ENCODE data around the gene MNS1. TPM values are rescaled to one million over a fixed set of nuclear protein-coding genes. Genes with fewer than 3 reads are reported as not detected.
A peak's percentile ranks its signal among the peaks of the same experiment; 100 is the strongest.

Gene MNS1
- total and polyA plus RNA-seq, 9 of the 15 experiments (the other 6 are each of a cell fraction or from before 2014, with no cell fraction given), result 1.1 to 10.3 (median 2.5) TPM

DNA sequence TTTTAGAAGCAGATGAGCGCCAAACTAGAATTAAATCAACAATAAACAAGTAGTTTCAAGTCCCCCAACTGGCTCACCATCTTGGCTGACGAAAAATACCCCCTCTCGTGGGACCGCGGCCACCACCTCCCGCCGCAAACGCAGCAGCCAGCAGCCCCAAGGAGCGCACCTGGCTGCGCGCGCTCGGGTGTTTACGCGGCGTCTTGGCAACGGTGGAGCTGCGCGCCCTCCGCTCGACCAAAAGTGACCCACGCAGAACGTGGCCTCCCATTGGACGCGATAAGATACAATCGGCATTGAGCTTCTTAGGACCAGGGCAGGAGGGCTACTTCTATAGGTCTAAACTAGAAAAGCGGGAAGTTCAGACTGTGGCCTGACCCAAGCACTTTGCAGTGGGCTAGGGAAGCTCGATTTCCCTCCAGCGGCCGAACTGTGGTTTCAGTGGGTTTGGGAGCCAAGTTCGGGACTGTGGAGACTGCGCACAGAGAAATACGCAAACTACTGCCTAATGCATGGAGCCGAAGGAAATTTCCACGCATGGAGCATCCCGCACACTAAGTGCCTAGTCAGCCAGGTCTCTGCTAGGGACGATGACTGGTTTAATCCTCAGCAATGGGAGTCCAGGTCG, at the start of gene MNS1 (continued):
- no peak for TF ChIP-seq ZNF609 (CRISPR knock-in tag; IDR thresholded peaks at IDR 0.05; ENCODE audit: borderline replicate concordance)
- TF ChIP-seq, protein P1, sequence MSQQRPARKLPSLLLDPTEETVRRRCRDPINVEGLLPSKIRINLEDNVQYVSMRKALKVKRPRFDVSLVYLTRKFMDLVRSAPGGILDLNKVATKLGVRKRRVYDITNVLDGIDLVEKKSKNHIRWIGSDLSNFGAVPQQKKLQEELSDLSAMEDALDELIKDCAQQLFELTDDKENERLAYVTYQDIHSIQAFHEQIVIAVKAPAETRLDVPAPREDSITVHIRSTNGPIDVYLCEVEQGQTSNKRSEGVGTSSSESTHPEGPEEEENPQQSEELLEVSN (IDR thresholded peaks at IDR 0.05; ENCODE audit: borderline replicate concordance in 1 of 2, extremely low read depth in 1 of 2, insufficient read depth in 1 of 2, insufficient read length in 1 of 2, low read depth in 1 of 2, low read length in 1 of 2, poor library complexity in 1 of 2, severe bottlenecking in 1 of 2), result peak; percentile 96 to 98
- TF ChIP-seq, protein P2, sequence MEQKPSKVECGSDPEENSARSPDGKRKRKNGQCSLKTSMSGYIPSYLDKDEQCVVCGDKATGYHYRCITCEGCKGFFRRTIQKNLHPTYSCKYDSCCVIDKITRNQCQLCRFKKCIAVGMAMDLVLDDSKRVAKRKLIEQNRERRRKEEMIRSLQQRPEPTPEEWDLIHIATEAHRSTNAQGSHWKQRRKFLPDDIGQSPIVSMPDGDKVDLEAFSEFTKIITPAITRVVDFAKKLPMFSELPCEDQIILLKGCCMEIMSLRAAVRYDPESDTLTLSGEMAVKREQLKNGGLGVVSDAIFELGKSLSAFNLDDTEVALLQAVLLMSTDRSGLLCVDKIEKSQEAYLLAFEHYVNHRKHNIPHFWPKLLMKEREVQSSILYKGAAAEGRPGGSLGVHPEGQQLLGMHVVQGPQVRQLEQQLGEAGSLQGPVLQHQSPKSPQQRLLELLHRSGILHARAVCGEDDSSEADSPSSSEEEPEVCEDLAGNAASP (IDR thresholded peaks at IDR 0.05), result no peak
- TF ChIP-seq MYNN (IDR thresholded peaks at IDR 0.05), result no peak
- no peak for TF ChIP-seq MYNN (CRISPR knock-in tag; IDR thresholded peaks at IDR 0.05)
- TF ChIP-seq GABPB1 (CRISPR knock-in tag; IDR thresholded peaks at IDR 0.05), result peak; percentile 53
- no peak for TF ChIP-seq KAT7 (CRISPR knock-in tag; IDR thresholded peaks at IDR 0.05; ENCODE audit: borderline replicate concordance)
- 0 out of 2 replicates have a peak, but pooled peaks have one; percentile 60 for TF ChIP-seq FOXK1 (CRISPR knock-in tag; IDR thresholded peaks at IDR 0.05; ENCODE audit: borderline replicate concordance)
- peak; percentile 89 for TF ChIP-seq MBD2 (IDR thresholded peaks at IDR 0.05; ENCODE audit: borderline replicate concordance, low read depth)
- TF ChIP-seq FOXJ2 (tag; IDR thresholded peaks at IDR 0.05), result peak; percentile 99
- peak; percentile 34 to 57; a peak in 1 of 4 replicates for TF ChIP-seq FOXK2 (conservative IDR thresholded peaks at IDR 0.05 in 1 of 2, IDR thresholded peaks at IDR 0.05 in 1 of 2; ENCODE audit: low read depth in 2 of 2)
- no peak for TF ChIP-seq NR2C1 (IDR thresholded peaks at IDR 0.05)
- 0 out of 2 replicates have a peak, but pooled peaks have one; percentile 24 for TF ChIP-seq NR2C1 (tag; IDR thresholded peaks at IDR 0.05)
- no peak for TF ChIP-seq NCOA4 (IDR thresholded peaks at IDR 0.05; ENCODE audit: partially characterized antibody)
- no peak for TF ChIP-seq KLF6 (CRISPR knock-in tag; IDR thresholded peaks at IDR 0.05; ENCODE audit: borderline replicate concordance)
- TF ChIP-seq ZNF253 (CRISPR knock-in tag; conservative IDR thresholded peaks at IDR 0.05), result no peak
- no peak for TF ChIP-seq E4F1 (CRISPR knock-in tag; IDR thresholded peaks at IDR 0.05; ENCODE audit: borderline replicate concordance)

Data from K562 (cell line).